Fibroblast of villous mesenchyme (primary cell): ENCODE data around the gene ARL17B. TPM values are rescaled to one million over a fixed set of nuclear protein-coding genes. Genes with fewer than 3 reads are reported as not detected.

Experiments used
- DNase-seq: peaks from one replicate; pipeline ENCODE4 v3.0.0-alpha.2; 2010; ENCODE audit warnings: low read depth
- H3K4me3 ChIP-seq: 2 replicates; pipeline ENCODE4 v1.5.1; 2011; ENCODE audit warnings: low read depth, mild to moderate bottlenecking, low read length
- total RNA-seq: library from RNA; depleted of rRNA; stranded (reverse); fragments of >200 nt; gene quantifications from 2 replicates; pipeline ENCODE4 v1.2.3, GENCODE V29; 2012
- TF ChIP-seq, protein P1 (sequence below): IDR thresholded peaks from 2 replicates; pipeline ENCODE4 v1.5.1; 2012; ENCODE audit warnings: low read depth, mild to moderate bottlenecking, low read length; ENCODE audit not compliant: insufficient read depth

The ARL17B gene
- total RNA-seq, 1 donor, result 4.7 TPM

GRCh38 chr17:46273541-46274236, 87.9 kb downstream of the ARL17B start:
- no peak for DNase-seq
- H3K4me3 ChIP-seq, result no peak overlapping the region
- TF ChIP-seq, protein P1, sequence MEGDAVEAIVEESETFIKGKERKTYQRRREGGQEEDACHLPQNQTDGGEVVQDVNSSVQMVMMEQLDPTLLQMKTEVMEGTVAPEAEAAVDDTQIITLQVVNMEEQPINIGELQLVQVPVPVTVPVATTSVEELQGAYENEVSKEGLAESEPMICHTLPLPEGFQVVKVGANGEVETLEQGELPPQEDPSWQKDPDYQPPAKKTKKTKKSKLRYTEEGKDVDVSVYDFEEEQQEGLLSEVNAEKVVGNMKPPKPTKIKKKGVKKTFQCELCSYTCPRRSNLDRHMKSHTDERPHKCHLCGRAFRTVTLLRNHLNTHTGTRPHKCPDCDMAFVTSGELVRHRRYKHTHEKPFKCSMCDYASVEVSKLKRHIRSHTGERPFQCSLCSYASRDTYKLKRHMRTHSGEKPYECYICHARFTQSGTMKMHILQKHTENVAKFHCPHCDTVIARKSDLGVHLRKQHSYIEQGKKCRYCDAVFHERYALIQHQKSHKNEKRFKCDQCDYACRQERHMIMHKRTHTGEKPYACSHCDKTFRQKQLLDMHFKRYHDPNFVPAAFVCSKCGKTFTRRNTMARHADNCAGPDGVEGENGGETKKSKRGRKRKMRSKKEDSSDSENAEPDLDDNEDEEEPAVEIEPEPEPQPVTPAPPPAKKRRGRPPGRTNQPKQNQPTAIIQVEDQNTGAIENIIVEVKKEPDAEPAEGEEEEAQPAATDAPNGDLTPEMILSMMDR, result no peak

- TF ChIP-seq, protein P1, result no peak
- DNase-seq, result no peak
- no peak overlapping the region for H3K4me3 ChIP-seq
Observed at GRCh38 chr17:46270032-46270431, 91.5 kb downstream of the ARL17B start.

- peak overlapping the region; percentile 81 for H3K4me3 ChIP-seq
- TF ChIP-seq, protein P1, result no peak
- DNase-seq, result peak; percentile 89
Observed at GRCh38 chr17:46266656-46267544, 94.7 kb downstream of the ARL17B start.

- H3K4me3 ChIP-seq, result peak overlapping the region; percentile 62
- peak; percentile 95 for DNase-seq
Observed at GRCh38 chr17:46266063-46266655, 95.4 kb downstream of the ARL17B start.

- H3K4me3 ChIP-seq, result no peak overlapping the region
- TF ChIP-seq, protein P1, result no peak
- DNase-seq, result peak; percentile 99
Observed at GRCh38 chr17:46264456-46265198, 96.9 kb downstream of the ARL17B start.

- peak; percentile 87 for DNase-seq
- TF ChIP-seq, protein P1, result no peak
- no peak overlapping the region for H3K4me3 ChIP-seq
Observed at GRCh38 chr17:46262271-46262670, 99.3 kb downstream of the ARL17B start.
